Astrocyte (in vitro differentiated cells and primary cell): Measurements from ENCODE around the gene TNFRSF19. TPM values are rescaled to one million over a fixed set of nuclear protein-coding genes. Genes with fewer than 3 reads are reported as not detected.

Source experiments
- DNase-seq: peaks from one replicate; pipeline ENCODE4 v3.0.0-alpha.2; 2010; ENCODE audit warnings: low read depth
- FAIRE-seq: peaks from 2 replicates; lab custom pipeline; 2011; peaks lifted over from hg19 to GRCh38; lab: Jason Lieb, UNC
- H2AFZ ChIP-seq: 2 replicates; pipeline ENCODE4 v1.6.0; 2012; ENCODE audit warnings: low read depth, low read length, inconsistent platforms
- H3K27ac ChIP-seq: 2 replicates; pipeline ENCODE4 v1.5.1; 2011; ENCODE audit warnings: low read depth, low read length, inconsistent platforms
- H3K27me3 ChIP-seq: 2 replicates; pipeline ENCODE4 v1.6.0; 2011; ENCODE audit warnings: low read length, inconsistent platforms; ENCODE audit not compliant: insufficient read depth
- H3K36me3 ChIP-seq: 2 replicates; pipeline ENCODE4 v1.5.1; 2011; ENCODE audit warnings: low read length, inconsistent platforms; ENCODE audit not compliant: insufficient read depth
- H3K4me1 ChIP-seq: 2 replicates; pipeline ENCODE4 v1.5.1; 2011; ENCODE audit warnings: low read length, inconsistent platforms; ENCODE audit not compliant: insufficient read depth
- H3K4me2 ChIP-seq: 2 replicates; pipeline ENCODE4 v1.6.0; 2012; ENCODE audit warnings: low read length, inconsistent platforms
- H3K4me3 ChIP-seq: 2 replicates; pipeline ENCODE4 v1.5.1; 2011; ENCODE audit warnings: low read depth, mild to moderate bottlenecking, low read length, inconsistent platforms; ENCODE audit not compliant: insufficient read depth
- H3K79me2 ChIP-seq: 2 replicates; pipeline ENCODE4 v1.6.0; 2012; ENCODE audit warnings: mild to moderate bottlenecking, low read length, inconsistent platforms; ENCODE audit not compliant: insufficient read depth
- H3K9ac ChIP-seq: 2 replicates; pipeline ENCODE4 v1.6.0; 2012; ENCODE audit warnings: mild to moderate bottlenecking, low read length, inconsistent platforms
- H3K9me3 ChIP-seq: 2 replicates; pipeline ENCODE4 v1.5.1; 2012; ENCODE audit warnings: low read depth, mild to moderate bottlenecking, low read length, inconsistent platforms; ENCODE audit not compliant: insufficient read depth
- H4K20me1 ChIP-seq: 2 replicates; pipeline ENCODE4 v1.6.0; 2012; ENCODE audit warnings: low read length, inconsistent platforms; ENCODE audit not compliant: insufficient read depth
- H3K27ac Mint-ChIP-seq: one replicate; pipeline ENCODE4 v1.8.0; 2021; ENCODE audit warnings: mild to moderate bottlenecking, mixed read lengths; ENCODE audit not compliant: unreplicated experiment
- H3K27me3 Mint-ChIP-seq: one replicate; pipeline ENCODE4 v1.8.0; 2021; ENCODE audit warnings: low read depth, mixed read lengths; ENCODE audit not compliant: unreplicated experiment
- H3K36me3 Mint-ChIP-seq: one replicate; pipeline ENCODE4 v1.8.0; 2021; ENCODE audit warnings: low read depth, mixed read lengths; ENCODE audit not compliant: unreplicated experiment
- H3K4me1 Mint-ChIP-seq: one replicate; pipeline ENCODE4 v1.8.0; 2021; ENCODE audit warnings: low read depth, mixed read lengths; ENCODE audit not compliant: unreplicated experiment
- H3K4me3 Mint-ChIP-seq: one replicate; pipeline ENCODE4 v1.8.0; 2021; ENCODE audit warnings: mild to moderate bottlenecking, moderate library complexity, mixed read lengths; ENCODE audit not compliant: unreplicated experiment
- H3K9me3 Mint-ChIP-seq: one replicate; pipeline ENCODE4 v1.8.0; 2021; ENCODE audit warnings: mild to moderate bottlenecking, mixed read lengths; ENCODE audit not compliant: unreplicated experiment
- CTCF ChIP-seq: IDR thresholded peaks from 2 replicates; pipeline ENCODE4 v1.5.1; 2011; ENCODE audit warnings: low read depth, mild to moderate bottlenecking, inconsistent platforms, low read length, moderate library complexity; ENCODE audit not compliant: insufficient read depth
- EZH2 ChIP-seq: IDR thresholded peaks from 2 replicates; pipeline ENCODE4 v1.6.1; 2012; ENCODE audit warnings: mild to moderate bottlenecking, low read length, inconsistent platforms; ENCODE audit not compliant: insufficient read depth
- total RNA-seq: library from RNA; stranded (reverse); gene quantifications from 2 replicates; pipeline ENCODE4 v1.2.1, GENCODE V29; 2021

TNFRSF19 gene
- total RNA-seq, 1 donor from 2014 or later: 27.8 TPM

- H3K4me1 Mint-ChIP-seq: no peaks in the 10 kb centered on the region
- no peaks in the 10 kb centered on the region for H3K9me3 ChIP-seq
- no peak for DNase-seq
- H3K4me2 ChIP-seq: no peak overlapping the region
- H2AFZ ChIP-seq: no peak overlapping the region
- H4K20me1 ChIP-seq: no peaks in the 10 kb centered on the region
- H3K27me3 ChIP-seq: no peaks in the 10 kb centered on the region
- H3K4me3 ChIP-seq: no peak overlapping the region
- H3K27ac ChIP-seq: no peak overlapping the region
- peaks cover 7% of the 10 kb centered on the region for H3K9me3 Mint-ChIP-seq
- no peaks in the 10 kb centered on the region for H3K27me3 Mint-ChIP-seq
- no peak overlapping the region for H3K27ac Mint-ChIP-seq
- no peak for FAIRE-seq
- H3K36me3 Mint-ChIP-seq: no peaks in the 10 kb centered on the region
- H3K9ac ChIP-seq: no peak overlapping the region
- H3K36me3 ChIP-seq: no peaks in the 10 kb centered on the region
- H3K4me3 Mint-ChIP-seq: no peak overlapping the region
- no peaks in the 10 kb centered on the region for H3K79me2 ChIP-seq
- TF ChIP-seq CTCF: no peak
- TF ChIP-seq EZH2: no peak
- no peaks in the 10 kb centered on the region for H3K4me1 ChIP-seq
These were observed 36.1 kb upstream of the TNFRSF19 start for GRCh38 chr13:23534090-23534489.

- Histone ChIP-seq H3K79me2 (no peaks in the 10 kb centered on the region), H3K4me1 (no peaks in the 10 kb centered on the region), H3K27ac (no peak overlapping the region), H4K20me1 (no peaks in the 10 kb centered on the region), H3K9ac (no peak overlapping the region), H3K4me3 (no peak overlapping the region), H2AFZ (no peak overlapping the region), H3K36me3 (no peaks in the 10 kb centered on the region), H3K27me3 (no peaks in the 10 kb centered on the region), H3K9me3 (no peaks in the 10 kb centered on the region), H3K4me2 (no peak overlapping the region)
- no peaks in the 10 kb centered on the region for H3K9me3 Mint-ChIP-seq
- FAIRE-seq: no peak
- DNase-seq: no peak
- no peaks in the 10 kb centered on the region for H3K27me3 Mint-ChIP-seq
- H3K36me3 Mint-ChIP-seq: no peaks in the 10 kb centered on the region
- H3K4me1 Mint-ChIP-seq: no peaks in the 10 kb centered on the region
- no peak overlapping the region for H3K4me3 Mint-ChIP-seq
- H3K27ac Mint-ChIP-seq: no peak overlapping the region
- TF ChIP-seq CTCF (no peak), EZH2 (no peak)
These were observed 28.9 kb upstream of the TNFRSF19 start for GRCh38 chr13:23541221-23541824.

- Histone ChIP-seq H3K9me3 (no peaks in the 10 kb centered on the region), H3K79me2 (no peaks in the 10 kb centered on the region), H3K27me3 (no peaks in the 10 kb centered on the region), H2AFZ (peak overlapping the region; percentile 38), H3K4me3 (no peak overlapping the region), H4K20me1 (no peaks in the 10 kb centered on the region), H3K36me3 (no peaks in the 10 kb centered on the region), H3K4me2 (no peak overlapping the region), H3K9ac (no peak overlapping the region), H3K27ac (no peak overlapping the region), H3K4me1 (peaks cover 4% of the 10 kb centered on the region)
- TF ChIP-seq CTCF (no peak), EZH2 (no peak)
- Mint-ChIP-seq H3K36me3 (no peaks in the 10 kb centered on the region), H3K9me3 (peaks cover 7% of the 10 kb centered on the region), H3K27me3 (no peaks in the 10 kb centered on the region), H3K4me1 (no peaks in the 10 kb centered on the region), H3K27ac (no peak overlapping the region), H3K4me3 (no peak overlapping the region)
- DNase-seq (no peak), FAIRE-seq (no peak)
These were observed 25.5 kb upstream of the TNFRSF19 start for GRCh38 chr13:23544668-23545067.
